IMR-90 (cell line): Measurements from ENCODE around the gene TLR6.

Experiments used
- CEBPB ChIP-seq: IDR thresholded peaks from 2 replicates; pipeline ENCODE4 v1.6.1; 2012; ENCODE audit warnings: low read depth, low read length, improper control_type of control experiment
- CTCF ChIP-seq: conservative IDR thresholded peaks from 2 replicates; pipeline ENCODE4 v1.5.1; 2012; ENCODE audit warnings: mild to moderate bottlenecking, low read depth, low read length, improper control_type of control experiment
- MXI1 ChIP-seq: IDR thresholded peaks from 2 replicates; pipeline ENCODE4 v1.6.1; 2012; ENCODE audit warnings: low read depth, mild to moderate bottlenecking, low read length, moderate library complexity, borderline replicate concordance
- POLR2A ChIP-seq: IDR thresholded peaks from 2 replicates; pipeline ENCODE4 v1.6.1; 2012; ENCODE audit warnings: mild to moderate bottlenecking, low read depth, low read length
- RAD21 ChIP-seq: IDR thresholded peaks from 2 replicates; pipeline ENCODE4 v1.6.1; 2012; ENCODE audit warnings: low read length, improper control_type of control experiment

GRCh38 chr4:38842994-38843393 lies 13.6 kb downstream of the TLR6 start:
- TF ChIP-seq CTCF (no peak), MXI1 (no peak), POLR2A (no peak), RAD21 (no peak), CEBPB (no peak)
